ENCODE data around the gene TSPEAR. TPM values are rescaled to one million over a fixed set of nuclear protein-coding genes. Genes with fewer than 3 reads are reported as not detected.

The TSPEAR gene
- total RNA-seq, 2 donors from 2014 or later = 1.5 to 6.0 TPM

- DNase-seq = peak; percentile 70
- Mint-ChIP-seq H3K36me3 (ENCODE audit: low read depth) (no peaks in the 10 kb centered on the region), H3K4me3 (peak overlapping the region; percentile 52), H3K9me3 (peaks cover 10% of the 10 kb centered on the region), H3K4me1 (peaks cover 55% of the 10 kb centered on the region), H3K27me3 (ENCODE audit: insufficient read depth) (peaks cover 90% of the 10 kb centered on the region), H3K27ac (no peak overlapping the region)
- peak overlapping the region; percentile 74 for H3K4me3 ChIP-seq (ENCODE audit: low read length)
- peaks cover 82% of the 10 kb centered on the region for H3K27me3 ChIP-seq (ENCODE audit: control insufficient read depth, insufficient read depth, low read length, poor library complexity, severe bottlenecking)
- peaks cover 14% of the 10 kb centered on the region for H3K4me1 ChIP-seq (ENCODE audit: control insufficient read depth, insufficient read depth, low read length)
- no peak overlapping the region for H3K27ac ChIP-seq (ENCODE audit: low read depth, low read length)
- no peaks in the 10 kb centered on the region for H3K36me3 ChIP-seq (ENCODE audit: control insufficient read depth, insufficient read depth, low read length)
- TF ChIP-seq CTCF (conservative IDR thresholded peaks at IDR 0.05) = no peak
- H3K9me3 ChIP-seq (ENCODE audit: control insufficient read depth, low read length) = peaks cover 6% of the 10 kb centered on the region
- H3K9ac ChIP-seq (ENCODE audit: extremely low read depth, low read length, poor library complexity, severe bottlenecking) = no peak overlapping the region
- WGBS, 2 experiments (ENCODE audit: insufficient coverage in 1 of 2, insufficient read length in 1 of 2) = 2 to 3% methylated on average over 10 to 17 of the region's 17 CpGs
Observed at GRCh38 chr21:44710294-44710665, 1.1 kb downstream of the TSPEAR start.

GRCh38 chr21:44709426-44710293 lies 1.7 kb downstream of the TSPEAR start:
- WGBS, 2 experiments (ENCODE audit: insufficient coverage in 1 of 2, insufficient read length in 1 of 2) = 3 to 5% methylated on average over 10 to 45 of the region's 45 CpGs
- TF ChIP-seq CTCF (conservative IDR thresholded peaks at IDR 0.05) = no peak

DNA sequence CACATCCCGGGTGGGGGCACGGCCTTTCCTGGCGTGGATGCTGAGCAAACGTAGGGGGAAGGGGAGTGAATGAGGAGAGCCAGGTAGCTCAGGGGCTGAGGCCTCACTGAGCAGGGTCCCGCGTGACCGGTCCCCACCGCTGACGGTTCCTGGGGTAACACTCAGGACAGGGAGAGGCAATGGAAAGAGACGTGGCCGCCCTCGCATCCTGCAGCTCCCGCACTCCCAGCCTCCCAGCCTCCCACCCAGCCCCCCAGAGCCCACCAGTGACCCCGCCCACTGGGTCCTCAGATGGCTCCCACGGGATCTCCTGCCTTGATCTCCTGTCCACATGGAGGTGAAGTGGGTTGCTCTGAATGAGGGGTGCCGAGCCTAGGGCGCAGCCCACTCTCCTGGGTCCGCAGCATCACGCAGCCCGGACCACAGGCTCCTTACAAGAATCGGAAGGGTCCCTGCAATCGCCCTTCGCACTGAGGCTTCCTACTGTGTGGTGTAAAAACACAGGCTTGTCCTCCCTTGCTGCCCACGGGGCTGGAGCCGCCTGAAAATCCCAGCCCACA lies 2.4 kb downstream of the TSPEAR start:
- TF ChIP-seq CTCF (conservative IDR thresholded peaks at IDR 0.05) = no peak
- Mint-ChIP-seq H3K27me3 (ENCODE audit: insufficient read depth) (peaks cover 96% of the 10 kb centered on the region), H3K36me3 (ENCODE audit: low read depth) (no peaks in the 10 kb centered on the region), H3K4me1 (peaks cover 58% of the 10 kb centered on the region), H3K27ac (no peak overlapping the region), H3K9me3 (peaks cover 10% of the 10 kb centered on the region), H3K4me3 (peak overlapping the region; percentile 43)
- 5 to 10% methylated on average over 8 to 25 of the region's 25 CpGs for WGBS, 2 experiments (ENCODE audit: insufficient coverage in 1 of 2, insufficient read length in 1 of 2)
- Histone ChIP-seq H3K4me1 (ENCODE audit: control insufficient read depth, insufficient read depth, low read length) (peaks cover 14% of the 10 kb centered on the region), H3K36me3 (ENCODE audit: control insufficient read depth, insufficient read depth, low read length) (no peaks in the 10 kb centered on the region), H3K9ac (ENCODE audit: extremely low read depth, low read length, poor library complexity, severe bottlenecking) (no peak overlapping the region), H3K9me3 (ENCODE audit: control insufficient read depth, low read length) (peaks cover 6% of the 10 kb centered on the region), H3K4me3 (ENCODE audit: low read length) (peak overlapping the region; percentile 57), H3K27ac (ENCODE audit: low read depth, low read length) (no peak overlapping the region), H3K27me3 (ENCODE audit: control insufficient read depth, insufficient read depth, low read length, poor library complexity, severe bottlenecking) (peaks cover 90% of the 10 kb centered on the region)
- DNase-seq = peak; percentile 51

More at GRCh38 chr21:44709426-44710293, 1.7 kb downstream of the TSPEAR start:
- Mint-ChIP-seq H3K36me3 (ENCODE audit: low read depth) (no peaks in the 10 kb centered on the region), H3K27me3 (ENCODE audit: insufficient read depth) (peaks cover 95% of the 10 kb centered on the region), H3K4me3 (peak overlapping the region; percentile 43), H3K27ac (no peak overlapping the region), H3K4me1 (peaks cover 55% of the 10 kb centered on the region), H3K9me3 (peaks cover 10% of the 10 kb centered on the region)
- Histone ChIP-seq H3K27me3 (ENCODE audit: control insufficient read depth, insufficient read depth, low read length, poor library complexity, severe bottlenecking) (peaks cover 84% of the 10 kb centered on the region), H3K36me3 (ENCODE audit: control insufficient read depth, insufficient read depth, low read length) (no peaks in the 10 kb centered on the region), H3K27ac (ENCODE audit: low read depth, low read length) (no peak overlapping the region), H3K4me1 (ENCODE audit: control insufficient read depth, insufficient read depth, low read length) (peaks cover 14% of the 10 kb centered on the region), H3K9me3 (ENCODE audit: control insufficient read depth, low read length) (peaks cover 6% of the 10 kb centered on the region), H3K4me3 (ENCODE audit: low read length) (peak overlapping the region; percentile 57), H3K9ac (ENCODE audit: extremely low read depth, low read length, poor library complexity, severe bottlenecking) (no peak overlapping the region)
- peak; percentile 56 for DNase-seq

All from endodermal cell (in vitro differentiated cells).